Sciatic nerve (tissue), 2 donors: ENCODE data around the gene XYLT1. TPM values are rescaled to one million over a fixed set of nuclear protein-coding genes. Genes with fewer than 3 reads are reported as not detected.
A peak's percentile ranks its signal among the peaks of the same experiment; 100 is the strongest.

Experiments
- ATAC-seq: fragments of 200-7000 bp; cut with Tn5 transposase; one replicate; pipeline ENCODE4 v1.9.1; 2020; ENCODE audit warnings: mild to moderate bottlenecking, moderate library complexity
- DNase-seq: peaks from one replicate; pipeline ENCODE4 v3.0.0-alpha.2; 2020; ENCODE audit warnings: low spot score
- intact Hi-C: fragments of 100-400 bp; cut with DNase I; formaldehyde crosslinking; loops from one replicate; pipeline ENCODE4 v1.14.2; 2022
- total RNA-seq: library from RNA; stranded (reverse); fragmentation: NEBNext Ultra II Directional; extraction: Animal tissue kit (Norgen Biotek cat#: 25700); gene quantifications from one replicate; pipeline ENCODE4 v1.2.1, GENCODE V29; 2021
- donor health status: DM: no; HTN: no; CAD: no.
- donor health status: DM: no; HTN: no; CAD: no.

XYLT1 gene
- total RNA-seq, 1 donor from 2014 or later = 17.3 TPM

- DNase-seq (no peak), ATAC-seq (no peak)
- intact Hi-C loops = no loop called here
Observed at GRCh38 chr16:17270111-17270510, 200.6 kb downstream of the XYLT1 start.

- intact Hi-C loops = no loop called here
- DNase-seq (no peak), ATAC-seq (no peak)
Observed at GRCh38 chr16:17269439-17269838, 201.3 kb downstream of the XYLT1 start.

- ATAC-seq = no peak
- intact Hi-C loops = no loop called here
- no peak for DNase-seq
Observed at GRCh38 chr16:17266608-17267313, 204.0 kb downstream of the XYLT1 start.

GRCh38 chr16:17265154-17265553, 205.6 kb downstream of the XYLT1 start:
- DNase-seq (no peak), ATAC-seq (no peak)
- intact Hi-C loops = no loop called here

- intact Hi-C loops = loop anchor here (5.0 kb wide), 1 partner anchor 481 kb away; no protein-coding TSS in a partner anchor
- DNase-seq (no peak), ATAC-seq (no peak)
Observed at GRCh38 chr16:17261197-17261858, 209.4 kb downstream of the XYLT1 start.

- intact Hi-C loops = loop anchor here (5.0 kb wide), 1 partner anchor 482 kb away; no protein-coding TSS in a partner anchor
- DNase-seq (no peak), ATAC-seq (no peak)
Observed at GRCh38 chr16:17260276-17260849, 210.4 kb downstream of the XYLT1 start.

- no peak for DNase-seq
- intact Hi-C loops = loop anchor here (5.0 kb wide), 1 partner anchor 482 kb away; no protein-coding TSS in a partner anchor
- ATAC-seq = no peak
Observed at GRCh38 chr16:17259751-17260270, 210.9 kb downstream of the XYLT1 start.

- intact Hi-C loops = no loop called here
- DNase-seq (no peak), ATAC-seq (peak; percentile 41)
Observed at GRCh38 chr16:17258848-17259713, 211.7 kb downstream of the XYLT1 start.

GRCh38 chr16:17258077-17258599, 212.6 kb downstream of the XYLT1 start:
- intact Hi-C loops = no loop called here
- no peak for ATAC-seq

GRCh38 chr16:17257426-17258023, 213.2 kb downstream of the XYLT1 start:
- DNase-seq = no peak
- no peak for ATAC-seq
- intact Hi-C loops = no loop called here

More at GRCh38 chr16:17258077-17258599, 212.6 kb downstream of the XYLT1 start:
- DNase-seq = no peak

- no peak for ATAC-seq
Observed at GRCh38 chr16:17252701-17253100, 218.1 kb downstream of the XYLT1 start.

GRCh38 chr16:17252064-17252463, 218.7 kb downstream of the XYLT1 start:
- DNase-seq (no peak), ATAC-seq (no peak)
- intact Hi-C loops = no loop called here

More at GRCh38 chr16:17252701-17253100, 218.1 kb downstream of the XYLT1 start:
- intact Hi-C loops = no loop called here
- no peak for DNase-seq

- no peak for DNase-seq
- intact Hi-C loops = no loop called here
- no peak for ATAC-seq
Observed at GRCh38 chr16:17251496-17251895, 219.3 kb downstream of the XYLT1 start.

GRCh38 chr16:17246974-17247732, 223.6 kb downstream of the XYLT1 start:
- intact Hi-C loops = no loop called here
- ATAC-seq (no peak), DNase-seq (no peak)

- DNase-seq (no peak), ATAC-seq (no peak)
- intact Hi-C loops = no loop called here
Observed at GRCh38 chr16:17246268-17246885, 224.4 kb downstream of the XYLT1 start.

GRCh38 chr16:17245776-17246175, 225.0 kb downstream of the XYLT1 start:
- DNase-seq (no peak), ATAC-seq (no peak)
- intact Hi-C loops = no loop called here

GRCh38 chr16:17244872-17245551, 225.7 kb downstream of the XYLT1 start:
- intact Hi-C loops = no loop called here
- ATAC-seq (no peak), DNase-seq (no peak)
